ENCODE data around the gene FAXC.
A peak's percentile ranks its signal among the peaks of the same experiment; 100 is the strongest.

Gene FAXC

GRCh38 chr6:99349171-99350141 is at the start of gene FAXC:
FAXC (minus strand) TSS chr6:99349674; CDS start chr6:99349372, 302 bp downstream.
- DNase-seq (ENCODE audit: low read depth), result no peak

- no peak for DNase-seq (ENCODE audit: low read depth)
These were observed 47.8 kb upstream of the FAXC start for GRCh38 chr6:99397287-99397686.

GRCh38 chr6:99393698-99394531 is 44.4 kb upstream of the FAXC start, which contains the start of gene COQ3:
COQ3 (minus strand) TSS chr6:99394195; CDS start chr6:99394179, 16 bp downstream.
- peak; percentile 49 for DNase-seq (ENCODE audit: low read depth)

- DNase-seq (ENCODE audit: low read depth), result no peak
These were observed 43.9 kb upstream of the FAXC start for GRCh38 chr6:99393366-99393697.

- DNase-seq (ENCODE audit: low read depth), result no peak
These were observed 41.4 kb upstream of the FAXC start for GRCh38 chr6:99390896-99391295.

GRCh38 chr6:99384507-99384906 is 35.0 kb upstream of the FAXC start:
- DNase-seq (ENCODE audit: low read depth), result no peak

GRCh38 chr6:99378636-99379035 is 29.2 kb upstream of the FAXC start:
- DNase-seq (ENCODE audit: low read depth), result no peak

- no peak for DNase-seq (ENCODE audit: low read depth)
These were observed 20.1 kb upstream of the FAXC start for GRCh38 chr6:99369533-99369932.

- DNase-seq (ENCODE audit: low read depth), result no peak
These were observed 17.4 kb upstream of the FAXC start for GRCh38 chr6:99366852-99367251.

GRCh38 chr6:99364026-99364425 is 14.6 kb upstream of the FAXC start:
- DNase-seq (ENCODE audit: low read depth), result no peak

GRCh38 chr6:99362678-99363268 is 13.3 kb upstream of the FAXC start:
- no peak for DNase-seq (ENCODE audit: low read depth)

GRCh38 chr6:99359800-99360199 is 10.3 kb upstream of the FAXC start:
- no peak for DNase-seq (ENCODE audit: low read depth)

- DNase-seq (ENCODE audit: low read depth), result no peak
These were observed 7.2 kb upstream of the FAXC start for GRCh38 chr6:99356641-99357040.

- no peak for DNase-seq (ENCODE audit: low read depth)
These were observed 5.5 kb upstream of the FAXC start for GRCh38 chr6:99354983-99355382.

GRCh38 chr6:99353126-99353525 is 3.7 kb upstream of the FAXC start:
- DNase-seq (ENCODE audit: low read depth), result no peak

- DNase-seq (ENCODE audit: low read depth), result no peak
These were observed 1.1 kb upstream of the FAXC start for GRCh38 chr6:99350573-99350972.

- no peak for DNase-seq (ENCODE audit: low read depth)
These were observed 945 bp downstream of the FAXC start for GRCh38 chr6:99348288-99349170.

- no peak for DNase-seq (ENCODE audit: low read depth)
These were observed 1.7 kb downstream of the FAXC start for GRCh38 chr6:99347804-99348203.

- DNase-seq (ENCODE audit: low read depth), result no peak
These were observed 2.9 kb downstream of the FAXC start for GRCh38 chr6:99346595-99346994.

- no peak for DNase-seq (ENCODE audit: low read depth)
These were observed 4.3 kb downstream of the FAXC start for GRCh38 chr6:99345164-99345563.

GRCh38 chr6:99344289-99344688 is 5.2 kb downstream of the FAXC start:
- no peak for DNase-seq (ENCODE audit: low read depth)

All from activated gamma-delta T cell treated with anti-CD3 and anti-CD28 coated beads, Interleukin-2, amount 50 U/mL, for 16 hours (primary cell).